Medulla oblongata (tissue), 1 donor: ENCODE results near the gene CETP.
"Not testable (repeated sequence)": the region's sequence is repeated elsewhere in the genome, so short reads cannot be mapped to it uniquely, and the experiment has no call there.

Source experiments
- DNase-seq: peaks from one replicate; pipeline ENCODE4 v3.0.0-alpha.2; 2015; ENCODE audit errors: extremely low spot score

The CETP gene

DNA sequence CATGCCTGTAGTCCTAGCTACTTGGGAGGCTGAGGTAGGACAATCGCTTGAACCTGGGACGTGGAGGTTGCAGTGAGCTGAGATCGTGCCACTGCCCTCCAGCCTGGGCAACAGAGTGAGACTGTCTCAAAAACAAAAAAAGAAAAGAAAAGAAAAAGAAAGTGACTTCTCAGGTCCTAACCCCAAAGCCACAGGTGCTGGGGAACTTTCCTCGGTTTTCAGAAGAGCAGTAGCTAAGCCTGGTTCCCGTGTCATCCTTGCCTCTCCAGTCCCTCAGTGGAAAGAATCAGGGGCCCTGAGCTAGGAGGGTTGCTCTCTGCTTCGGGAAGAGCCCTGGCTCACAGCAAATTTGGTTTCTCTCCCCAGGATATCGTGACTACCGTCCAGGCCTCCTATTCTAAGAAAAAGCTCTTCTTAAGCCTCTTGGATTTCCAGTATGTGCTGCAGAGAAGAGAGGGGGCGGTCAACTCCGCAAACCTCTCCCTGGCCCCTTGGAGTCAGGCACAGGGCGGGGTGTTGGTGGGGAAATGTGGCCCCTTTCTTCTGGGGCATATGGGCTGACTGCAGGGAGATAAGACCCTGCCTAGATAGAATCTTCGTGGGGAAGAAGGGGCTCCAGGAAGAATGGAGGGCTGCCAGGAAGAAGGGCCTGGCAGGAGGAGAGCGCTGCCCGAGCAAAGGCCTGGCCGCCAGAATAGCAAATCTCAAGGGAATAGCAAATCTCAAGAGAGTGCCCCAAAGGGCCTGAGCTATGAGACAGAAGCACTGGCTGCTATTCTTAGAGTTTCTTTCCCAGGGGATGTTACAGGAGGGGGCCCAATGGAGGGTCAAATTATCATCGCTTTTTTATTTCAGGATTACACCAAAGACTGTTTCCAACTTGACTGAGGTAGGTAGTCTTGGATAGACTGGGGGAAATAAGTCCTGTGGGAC is 19.3 kb downstream of the CETP start:
- no peak for DNase-seq

DNA sequence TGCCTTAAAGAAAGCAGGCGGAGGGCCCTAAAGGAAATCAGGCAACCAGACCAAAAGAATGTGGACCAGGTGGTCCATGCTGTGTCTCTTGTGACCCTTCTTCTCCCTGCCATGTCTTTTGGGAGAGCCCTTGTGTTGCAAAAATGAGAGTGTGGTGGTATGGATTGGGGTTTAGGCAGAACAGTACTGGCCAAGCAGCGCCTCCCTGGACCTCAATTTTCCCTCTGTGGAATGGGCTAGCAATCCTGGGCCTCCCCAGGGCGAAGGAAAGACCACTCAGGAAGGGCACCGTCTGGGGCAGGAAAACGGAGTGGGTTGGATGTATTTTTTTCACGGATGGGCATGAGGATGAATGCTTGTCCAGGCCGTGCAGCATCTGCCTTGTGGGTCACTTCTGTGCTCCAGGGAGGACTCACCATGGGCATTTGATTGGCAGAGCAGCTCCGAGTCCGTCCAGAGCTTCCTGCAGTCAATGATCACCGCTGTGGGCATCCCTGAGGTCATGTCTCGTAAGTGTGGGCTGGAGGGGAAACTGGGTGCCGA is 20.1 kb downstream of the CETP start:
- no peak for DNase-seq

DNA sequence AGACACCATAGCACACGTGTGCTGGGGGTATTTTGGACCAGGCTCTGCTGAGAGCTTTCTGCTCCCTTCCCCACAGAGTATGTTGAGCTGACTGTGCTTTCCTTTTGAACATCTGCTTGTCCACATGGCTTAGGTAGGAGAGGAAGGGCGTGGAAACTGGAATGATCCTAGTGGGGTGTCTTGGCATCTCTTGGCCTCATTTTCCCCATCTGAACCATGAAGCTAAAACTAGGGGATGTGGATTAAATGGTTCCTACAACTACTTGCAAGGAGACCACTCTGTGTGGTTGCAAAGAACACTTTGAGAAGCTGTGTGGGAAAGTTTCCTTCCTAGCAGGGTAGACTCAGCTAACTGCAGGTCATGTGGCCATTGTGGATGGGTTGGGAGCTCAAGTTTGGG is 20.9 kb downstream of the CETP start:
- no peak for DNase-seq

DNA sequence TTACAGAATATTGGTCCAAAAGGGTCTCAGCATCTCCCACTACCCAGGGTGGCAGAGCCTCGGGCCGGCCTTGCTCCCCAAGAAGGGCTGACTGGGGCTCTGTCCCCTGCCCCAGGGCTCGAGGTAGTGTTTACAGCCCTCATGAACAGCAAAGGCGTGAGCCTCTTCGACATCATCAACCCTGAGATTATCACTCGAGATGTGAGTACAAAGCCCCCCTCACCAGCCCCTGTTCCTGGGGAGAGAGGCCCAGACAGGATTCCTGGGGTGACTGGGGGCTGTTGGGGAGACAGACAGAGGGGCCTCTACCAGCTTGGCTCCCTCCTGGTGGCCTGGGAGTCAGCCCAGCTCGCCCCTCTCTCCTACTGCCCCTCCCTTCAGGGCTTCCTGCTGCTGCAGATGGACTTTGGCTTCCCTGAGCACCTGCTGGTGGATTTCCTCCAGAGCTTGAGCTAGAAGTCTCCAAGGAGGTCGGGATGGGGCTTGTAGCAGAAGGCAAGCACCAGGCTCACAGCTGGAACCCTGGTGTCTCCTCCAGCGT is 21.5 kb downstream of the CETP start:
- no peak for DNase-seq

DNA sequence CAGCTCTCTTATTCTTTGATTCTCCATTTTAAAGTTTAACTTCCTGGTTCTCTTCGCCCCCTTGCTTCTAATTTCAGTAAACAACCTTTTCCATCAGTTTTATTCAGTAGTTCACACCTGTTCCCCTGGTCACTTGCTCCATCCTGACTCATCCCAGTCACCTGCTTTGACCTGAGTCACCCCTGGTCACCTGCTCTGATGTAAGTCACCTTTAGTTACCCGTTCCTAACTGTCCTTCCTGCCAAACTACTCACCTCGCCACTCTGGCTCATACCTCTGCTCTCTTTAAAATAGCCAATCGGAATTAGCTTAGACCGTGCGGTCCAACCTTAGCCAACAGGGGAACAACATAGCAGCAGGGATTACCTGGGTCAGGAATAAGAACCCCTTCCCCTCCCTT is 22.9 kb downstream of the CETP start:
- DNase-seq, result no peak

DNA sequence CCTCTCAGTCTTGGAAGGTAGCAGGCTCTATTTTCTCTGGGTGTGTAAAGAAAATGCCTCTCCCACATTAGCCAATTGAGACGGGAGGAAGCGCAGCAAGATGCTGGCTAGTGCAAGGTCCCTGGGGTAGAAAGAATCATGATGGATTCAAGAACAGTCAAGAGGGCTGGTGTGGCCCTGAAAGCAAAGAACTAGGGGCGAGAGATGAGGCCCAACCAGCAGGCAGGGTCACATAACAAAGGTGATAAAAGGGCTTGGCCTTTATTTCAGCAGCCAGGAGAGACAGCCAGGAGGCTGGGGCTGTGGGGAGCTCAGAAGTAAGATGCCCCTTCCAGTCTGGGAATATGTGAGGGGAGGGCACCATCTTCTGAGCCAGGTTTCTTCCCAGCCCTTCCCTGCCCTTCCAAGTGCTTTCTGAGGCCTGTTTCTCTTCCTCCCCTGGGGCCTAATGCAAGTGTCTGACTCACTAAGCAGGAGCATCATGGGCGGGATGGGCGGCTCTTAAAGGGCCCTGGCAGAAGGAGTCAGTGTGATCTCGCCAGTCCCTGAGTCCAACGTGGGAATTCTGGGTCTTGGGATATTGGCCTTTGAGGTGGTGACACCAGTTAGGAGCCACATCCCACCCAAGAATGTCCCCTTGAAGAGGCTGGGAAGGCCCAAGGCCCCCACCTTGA is 23.7 kb downstream of the CETP start:
- DNase-seq, result no peak

DNA sequence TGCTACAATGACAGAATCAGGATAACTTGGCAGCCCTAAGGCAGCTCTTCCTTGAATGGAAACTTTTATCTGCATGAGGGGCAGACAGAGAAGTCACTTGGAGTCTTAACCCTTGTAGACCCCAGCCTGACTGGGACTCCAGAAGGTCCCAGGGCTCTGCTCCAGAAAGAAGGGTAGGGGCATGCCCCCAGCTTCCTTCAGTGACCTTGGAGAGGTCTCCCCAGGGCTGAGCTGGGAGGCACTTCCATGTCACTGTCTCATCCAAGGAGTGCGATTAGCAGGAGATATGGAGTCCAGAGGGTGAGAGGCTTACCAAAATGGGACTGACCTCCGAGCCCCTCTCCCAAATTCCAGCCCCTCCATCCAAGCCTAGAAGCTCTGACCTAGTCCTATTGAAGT is 24.2 kb downstream of the CETP start:
- no peak for DNase-seq

DNA sequence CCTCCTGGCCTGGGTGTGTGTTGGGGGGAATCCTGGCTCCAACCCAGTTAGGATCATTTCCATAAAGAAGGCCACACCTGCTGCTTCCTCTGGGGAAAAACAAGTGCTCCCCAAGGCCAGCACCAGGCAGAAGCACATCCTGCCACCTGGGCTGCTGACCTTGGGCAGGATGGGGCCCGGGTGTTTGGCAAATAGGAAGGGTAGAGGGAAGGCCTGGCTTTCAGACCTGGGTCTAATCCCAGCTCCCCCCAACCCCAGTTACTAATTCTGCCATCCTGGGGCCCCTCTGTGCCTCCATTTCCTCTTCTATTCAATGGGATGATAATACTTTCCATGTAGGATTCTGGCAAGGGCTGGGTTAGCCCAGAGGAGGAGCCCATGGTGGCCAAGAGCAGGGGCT is 24.6 kb downstream of the CETP start:
- DNase-seq, result no peak

DNA sequence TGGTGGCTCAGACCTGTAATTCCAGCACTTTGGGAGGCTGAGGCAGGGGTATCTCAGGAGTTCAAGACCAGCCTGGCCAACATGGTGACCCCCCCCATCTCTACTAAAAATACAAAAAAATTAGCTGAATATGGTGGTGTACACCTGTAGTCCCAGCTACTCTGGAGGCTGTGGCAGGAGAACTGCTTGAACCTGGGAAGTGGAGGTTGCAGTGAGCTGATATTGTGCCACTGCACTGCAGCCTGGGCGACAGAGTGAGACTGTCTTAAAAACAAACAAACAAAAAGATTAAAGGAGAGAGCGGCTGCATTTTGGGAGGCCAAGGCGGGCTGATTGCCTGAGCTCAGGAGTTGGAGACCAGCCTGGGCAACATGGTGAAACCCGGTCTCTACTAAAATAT is 25.2 kb downstream of the CETP start:
- not testable (repeated sequence) for DNase-seq

DNA sequence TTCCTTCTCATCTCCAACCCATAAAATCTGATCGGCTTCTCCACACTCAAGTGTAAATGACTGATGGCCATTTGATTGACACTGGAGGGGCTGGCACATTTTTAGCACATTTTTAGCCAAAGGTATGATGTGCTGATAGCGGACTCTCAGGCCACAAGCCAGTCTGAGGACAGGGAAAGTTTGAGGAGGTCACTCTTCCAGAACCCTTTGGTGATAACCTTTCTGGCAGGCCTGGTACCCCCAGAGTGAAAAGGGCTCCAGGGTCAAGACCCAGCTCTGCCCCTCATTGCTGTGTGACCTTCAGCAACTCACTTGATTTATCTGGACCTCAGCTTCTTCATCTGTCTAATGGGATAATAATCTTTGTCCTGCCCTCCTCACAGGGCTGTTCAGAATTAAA is 25.9 kb downstream of the CETP start:
- no peak for DNase-seq

DNA sequence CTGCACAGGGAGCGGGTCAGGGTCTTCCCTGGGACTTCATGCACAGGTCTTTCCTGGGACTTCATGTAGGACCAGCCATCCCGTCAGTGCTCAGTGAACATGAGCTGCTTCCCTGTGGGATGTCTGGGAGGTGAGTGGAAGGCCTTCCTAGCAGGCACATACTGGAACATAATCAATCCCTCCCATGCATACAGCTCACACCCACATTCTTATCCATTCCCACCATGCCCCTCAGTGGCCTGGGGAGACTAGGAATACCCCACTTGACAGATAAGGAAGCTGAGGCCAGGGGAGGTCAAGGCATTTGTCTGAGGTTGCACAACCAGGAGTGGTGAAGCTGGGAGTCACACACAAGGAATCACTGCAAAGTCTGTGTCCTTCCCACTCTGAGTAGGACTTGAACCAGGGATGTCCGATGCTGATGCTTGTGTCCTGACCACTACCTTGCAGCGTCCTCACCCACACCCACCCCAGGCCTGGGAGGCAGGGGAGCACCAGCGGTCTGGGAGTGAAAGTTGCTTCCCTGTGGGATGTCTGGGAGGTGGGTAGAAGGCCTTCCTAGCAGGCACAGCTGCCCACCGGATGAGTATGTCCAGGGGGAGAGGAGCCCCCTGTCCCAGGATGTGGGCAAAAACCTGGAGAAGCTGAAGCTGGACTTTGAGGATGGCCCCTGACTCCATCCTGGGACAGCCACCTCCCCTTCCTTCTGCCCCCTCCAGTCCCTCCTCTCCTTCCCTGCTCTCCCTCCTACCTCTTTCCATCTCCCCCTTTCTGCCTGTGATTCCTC is 26.6 kb downstream of the CETP start:
- DNase-seq, result no peak

DNA sequence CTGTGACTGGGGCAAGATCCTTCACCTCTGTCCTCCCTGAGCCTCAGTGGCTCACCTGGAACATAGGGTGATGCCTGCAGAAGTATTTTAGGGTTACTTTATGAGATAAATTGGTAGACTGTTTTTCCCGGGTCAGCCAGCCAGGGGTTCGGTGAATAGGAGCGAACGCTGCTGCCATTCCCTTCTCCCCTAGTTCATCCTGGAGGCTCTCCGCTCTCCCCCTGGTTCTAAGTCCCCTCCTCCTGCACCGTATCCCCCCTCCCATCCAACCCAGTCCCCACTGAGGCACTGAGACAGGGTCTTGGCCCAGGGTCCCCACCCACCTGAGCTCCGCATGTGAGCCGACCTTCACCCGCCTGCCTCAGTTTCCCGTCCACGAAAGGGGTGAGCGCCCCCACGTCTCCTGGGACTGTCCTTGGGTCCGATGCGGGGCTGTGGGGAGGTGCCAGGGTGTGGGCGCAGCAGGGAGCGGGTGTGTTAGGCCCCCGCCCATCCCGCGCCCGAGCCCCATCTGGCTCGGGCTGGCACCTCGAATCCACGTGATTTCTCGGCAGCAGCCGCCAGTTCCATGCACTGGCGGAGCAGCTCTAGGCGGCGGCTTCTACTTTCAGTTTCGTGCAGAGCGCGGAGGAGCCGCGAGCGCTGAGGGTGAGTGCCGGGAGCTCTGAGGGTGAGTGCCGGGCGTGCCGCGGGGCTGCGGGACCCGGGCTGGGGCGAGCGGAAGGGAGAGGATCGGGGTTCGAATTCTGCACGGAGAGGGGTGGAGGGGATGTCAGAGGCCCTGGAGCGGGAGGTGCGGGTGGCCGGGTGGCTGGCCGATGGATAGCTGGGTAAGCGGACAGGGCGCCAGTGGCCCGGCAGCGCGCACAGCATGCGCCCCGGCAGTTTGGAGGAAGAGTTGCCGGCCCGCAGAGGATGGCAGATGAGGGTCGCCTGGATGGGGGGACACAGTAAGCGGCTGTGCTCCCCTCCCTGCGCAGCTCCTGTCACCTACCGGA is 27.5 kb downstream of the CETP start, which contains the start of gene NLRC5:
Gene NLRC5 (plus strand): TSS at position 610 of the 998 bp plus-strand sequence. CDS start 31,156 bp downstream, outside the sequence.
- peak; percentile 89 for DNase-seq

DNA sequence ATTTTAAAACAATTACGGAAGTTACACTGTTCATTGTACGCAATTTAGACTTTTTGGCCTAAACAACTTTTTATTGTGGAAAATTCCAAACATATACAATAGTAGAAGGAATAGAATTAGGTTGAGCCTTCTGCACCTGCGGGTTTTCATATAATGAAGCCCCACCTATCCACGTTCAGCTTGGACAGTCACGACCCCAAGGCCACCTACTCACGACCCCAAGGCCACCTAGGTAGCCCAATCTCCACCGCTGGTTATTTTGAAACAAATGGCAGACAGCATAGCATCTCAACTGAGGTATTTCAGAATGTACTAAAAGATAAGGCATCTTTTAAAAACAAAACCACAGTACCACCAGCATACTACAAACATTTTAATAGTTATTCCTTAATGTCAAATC is 28.2 kb downstream of the CETP start:
- DNase-seq, result no peak

DNA sequence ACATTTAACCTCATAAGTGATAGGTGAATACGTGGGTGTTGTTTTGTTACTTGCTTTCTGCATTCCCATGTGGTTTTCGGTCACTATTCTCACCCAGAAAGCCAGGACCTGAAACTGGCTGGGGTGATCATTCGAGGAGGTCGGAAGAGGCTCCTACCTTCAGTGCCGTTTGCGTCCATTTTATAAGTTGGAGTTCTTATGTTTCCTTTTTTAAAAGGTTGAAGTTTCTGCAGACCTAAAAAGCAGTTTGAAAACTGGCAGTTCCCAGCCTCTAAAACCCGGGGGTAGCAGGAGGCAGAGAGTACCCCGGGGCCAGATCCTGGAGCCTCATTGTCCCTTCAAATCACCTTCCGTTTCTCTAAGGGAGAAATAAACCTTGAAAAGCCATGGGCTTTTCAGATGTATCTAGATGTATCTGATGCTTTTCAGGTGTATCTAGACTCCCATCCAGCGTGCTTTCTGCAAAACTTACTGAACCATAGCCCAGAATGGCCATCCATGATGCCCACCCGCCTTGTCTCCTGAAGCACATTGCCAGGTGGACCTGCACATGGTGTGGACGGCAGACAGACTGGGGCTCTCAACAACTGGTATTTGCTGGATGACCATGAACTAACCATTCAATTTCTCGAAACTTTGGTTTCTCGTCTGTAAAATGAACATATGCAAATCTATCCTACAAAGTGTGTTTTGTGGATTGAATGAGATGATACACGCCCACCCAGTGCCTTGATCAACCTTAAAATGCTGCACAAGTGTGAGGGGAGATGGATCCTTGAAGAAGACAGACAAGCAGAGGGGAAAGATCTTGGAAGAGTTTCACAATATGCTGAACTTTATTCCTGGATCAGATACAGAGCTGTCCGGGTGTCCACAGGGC is 28.9 kb downstream of the CETP start:
- no peak for DNase-seq

DNA sequence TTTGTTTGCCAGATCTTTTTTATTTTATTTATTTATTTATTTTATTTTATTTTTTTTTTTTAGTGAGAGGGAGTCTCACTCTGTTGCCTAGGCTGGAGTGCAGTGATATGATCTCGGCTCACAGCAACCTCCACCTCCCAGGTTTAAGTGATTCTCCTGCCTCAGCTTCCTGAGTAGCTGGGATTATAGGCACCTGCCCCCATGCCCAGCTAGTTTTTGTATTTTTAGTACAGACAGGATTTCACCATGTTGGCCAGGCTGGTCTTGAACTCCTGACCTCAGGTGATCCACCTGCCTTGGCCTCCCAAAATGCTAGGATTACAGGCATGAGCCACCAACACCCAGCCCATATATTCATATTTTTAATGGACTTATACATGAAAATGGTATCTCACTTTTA is 30.7 kb downstream of the CETP start:
- DNase-seq, result not testable (repeated sequence)

DNA sequence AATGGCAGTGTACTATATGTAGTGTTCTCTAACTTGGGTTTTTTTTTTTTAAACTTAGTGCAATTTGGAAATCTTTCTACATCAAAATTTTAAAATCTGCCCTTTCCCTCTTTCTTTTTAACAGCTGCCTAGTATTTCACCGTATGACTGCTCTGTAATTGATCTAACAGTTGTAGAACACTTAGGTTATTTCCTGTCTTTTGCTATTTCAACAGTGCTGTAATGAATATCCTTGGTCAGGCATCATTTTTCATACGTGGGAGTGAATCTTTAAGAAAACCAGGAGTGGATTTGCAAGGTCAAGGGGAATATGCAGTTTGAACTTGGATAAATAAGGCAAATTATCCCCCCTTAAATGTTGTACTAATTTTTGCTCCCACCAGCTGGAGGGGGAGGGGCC is 31.5 kb downstream of the CETP start:
- no peak for DNase-seq

DNA sequence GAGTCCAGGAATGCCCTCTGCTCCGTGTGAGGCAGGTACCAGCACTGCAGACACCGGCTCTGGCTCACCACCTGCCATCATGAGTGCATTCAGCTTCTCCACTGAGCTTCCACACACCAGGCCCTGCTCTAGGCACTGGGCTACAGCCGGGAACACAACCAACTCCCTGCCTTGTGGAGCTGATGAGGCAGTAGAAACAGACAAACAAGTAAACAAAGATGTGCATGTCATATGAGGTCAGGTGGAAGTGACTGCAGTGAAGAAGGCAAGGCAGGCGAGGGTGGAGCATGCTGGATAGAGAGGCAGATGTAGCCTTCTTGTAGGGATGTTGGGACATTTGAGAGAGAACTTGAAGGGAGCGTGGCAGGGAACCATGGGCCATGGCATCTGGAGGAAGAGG is 32.6 kb downstream of the CETP start:
- no peak for DNase-seq

DNA sequence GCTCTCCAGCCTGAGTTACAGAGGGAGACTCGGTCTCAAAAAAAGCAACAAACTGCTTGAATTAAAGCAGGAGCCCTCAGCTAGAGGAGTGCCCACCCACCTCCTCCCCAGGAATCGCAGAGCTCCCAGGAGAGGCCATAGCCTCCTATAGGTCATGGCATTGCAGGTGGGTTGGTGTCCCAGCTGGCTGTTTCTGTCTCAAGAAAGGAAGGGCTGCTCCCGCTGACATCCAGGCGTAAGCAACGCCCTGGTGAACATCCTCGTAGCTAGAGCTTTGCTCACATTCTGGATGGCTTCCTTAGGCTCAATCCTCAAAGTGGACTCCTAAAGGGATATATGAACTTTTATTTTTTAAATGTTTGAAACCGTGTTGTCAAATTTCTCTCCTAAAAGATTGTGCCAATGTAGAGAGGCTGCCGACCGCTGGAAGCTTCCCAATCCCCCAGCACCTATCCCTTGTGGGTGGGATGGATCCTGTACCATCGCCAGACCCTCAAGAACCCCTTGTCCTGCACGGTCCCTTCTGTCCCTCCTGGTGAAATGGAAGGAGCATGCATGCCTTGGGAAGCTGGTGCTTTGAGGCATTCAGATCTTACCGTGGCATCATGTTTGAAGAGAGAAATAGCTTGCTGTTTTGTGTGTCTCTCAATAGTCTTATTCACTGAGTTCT is 33.5 kb downstream of the CETP start:
- no peak for DNase-seq

DNA sequence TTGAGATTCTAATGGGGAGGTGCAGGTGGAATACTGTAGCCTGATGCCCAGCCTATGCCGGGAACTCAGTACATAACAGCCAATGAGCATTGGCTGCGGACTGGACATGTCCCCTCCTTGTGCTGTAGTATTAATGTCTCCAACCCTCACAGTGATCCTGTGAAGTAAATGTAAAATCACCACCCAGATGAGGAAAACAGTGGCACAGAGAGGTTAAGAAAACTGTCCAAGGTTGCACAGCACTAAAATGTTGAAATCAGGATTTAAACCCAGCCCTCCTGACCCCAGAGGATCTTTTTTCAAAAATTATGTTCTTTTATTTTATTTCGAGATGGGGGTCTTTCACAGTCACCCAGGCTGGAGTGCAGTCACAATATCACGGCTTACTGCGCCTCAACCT is 35.5 kb downstream of the CETP start:
- no peak for DNase-seq
